ENCODE measurements around the gene TRNP1. TPM values are rescaled to one million over a fixed set of nuclear protein-coding genes. Genes with fewer than 3 reads are reported as not detected.

The TRNP1 gene
- polyA plus RNA-seq, 1 donor (not counting 4 experiments of a cell fraction or from before 2014, with no cell fraction given) = 164 TPM

DNA sequence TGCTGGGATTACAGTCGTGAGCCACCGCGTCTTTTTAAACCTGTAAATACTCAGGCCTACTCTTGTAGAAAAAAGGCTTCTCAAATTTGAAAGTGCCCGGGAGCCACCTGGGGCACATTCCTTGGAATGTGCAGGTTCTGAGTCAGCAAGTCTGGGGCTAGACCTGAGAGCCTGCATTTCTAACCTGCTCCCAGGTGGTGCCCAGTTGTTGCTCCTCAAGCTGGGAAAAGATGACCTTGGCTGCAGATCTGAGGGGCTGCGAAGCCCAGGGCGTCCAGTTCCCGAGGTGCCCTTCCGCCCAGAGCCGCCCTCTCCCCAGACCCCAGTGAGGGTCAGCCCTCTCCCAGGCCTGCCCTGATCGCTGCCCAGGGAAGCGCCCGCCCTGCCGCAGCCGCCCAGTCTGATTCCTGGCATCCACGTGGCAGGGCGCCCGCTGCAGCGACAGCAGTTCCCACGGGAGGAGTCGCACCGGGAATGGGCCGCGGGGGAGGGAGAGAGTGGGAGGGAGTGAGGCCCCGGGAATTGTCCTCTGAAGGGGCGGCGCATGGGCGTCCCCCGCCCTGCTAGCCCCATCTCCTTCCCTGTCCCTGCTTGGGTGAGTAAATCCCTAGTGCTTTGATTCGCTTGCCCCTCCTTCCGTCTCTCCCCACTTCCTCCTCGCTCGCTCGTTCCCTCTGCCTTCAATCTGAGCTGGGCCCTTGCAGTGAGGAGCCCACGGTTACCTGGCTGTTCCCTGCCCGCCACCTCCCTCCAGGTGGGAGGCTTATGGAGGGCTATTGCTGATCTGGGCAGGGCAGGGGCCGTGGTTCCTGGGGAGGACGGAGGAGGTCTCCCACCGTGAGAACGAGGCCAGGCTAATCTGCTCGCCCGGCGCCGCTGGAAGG is 38.0 kb downstream of the TRNP1 start:
- H3K9ac ChIP-seq (ENCODE audit: control insufficient read depth, extremely low read depth, insufficient read depth, low read length) = peak overlapping the region; percentile 81
- H3K4me3 ChIP-seq (ENCODE audit: control insufficient read depth in 2 of 3, extremely low read depth in 1 of 3, insufficient read depth in 2 of 3, low read depth in 1 of 3, low read length in 3 of 3) = peak overlapping the region; percentile 24 to 53 (median 50)
- dilution Hi-C loops (cut with MboI; ENCODE audit: extremely low pct_ligation_motif_present, low sequenced_read_pairs) = loop anchor here (25.0 kb wide), 1 partner anchor 256 kb away; no protein-coding TSS in a partner anchor
- no peaks in the 10 kb centered on the region for H3K9me3 ChIP-seq (ENCODE audit: control insufficient read depth, low read depth, low read length)
- no peaks in the 10 kb centered on the region for H4K20me1 ChIP-seq (ENCODE audit: control insufficient read depth, extremely low read depth, insufficient read depth, low read length)
- DNase-seq (ENCODE audit: low read depth, low spot score) (no peak), FAIRE-seq (peak; percentile 87)
- H3K36me3 ChIP-seq (ENCODE audit: control insufficient read depth in 2 of 2, extremely low read depth in 1 of 2, insufficient read depth in 2 of 2, low read length in 2 of 2) = no peaks in the 10 kb centered on the region
- peak overlapping the region; percentile 80 for H3K4me2 ChIP-seq (ENCODE audit: control insufficient read depth, extremely low read depth, insufficient read depth, low read depth, low read length)
- peak overlapping the region; percentile 82 for H3K27ac ChIP-seq (ENCODE audit: control insufficient read depth, insufficient read depth, low read length)
- H3K79me2 ChIP-seq (ENCODE audit: control insufficient read depth, insufficient read depth, low read length) = no peaks in the 10 kb centered on the region
- TF ChIP-seq EZH2 (IDR thresholded peaks at IDR 0.05; ENCODE audit: low read length) = no peak
- TF ChIP-seq, protein P1, sequence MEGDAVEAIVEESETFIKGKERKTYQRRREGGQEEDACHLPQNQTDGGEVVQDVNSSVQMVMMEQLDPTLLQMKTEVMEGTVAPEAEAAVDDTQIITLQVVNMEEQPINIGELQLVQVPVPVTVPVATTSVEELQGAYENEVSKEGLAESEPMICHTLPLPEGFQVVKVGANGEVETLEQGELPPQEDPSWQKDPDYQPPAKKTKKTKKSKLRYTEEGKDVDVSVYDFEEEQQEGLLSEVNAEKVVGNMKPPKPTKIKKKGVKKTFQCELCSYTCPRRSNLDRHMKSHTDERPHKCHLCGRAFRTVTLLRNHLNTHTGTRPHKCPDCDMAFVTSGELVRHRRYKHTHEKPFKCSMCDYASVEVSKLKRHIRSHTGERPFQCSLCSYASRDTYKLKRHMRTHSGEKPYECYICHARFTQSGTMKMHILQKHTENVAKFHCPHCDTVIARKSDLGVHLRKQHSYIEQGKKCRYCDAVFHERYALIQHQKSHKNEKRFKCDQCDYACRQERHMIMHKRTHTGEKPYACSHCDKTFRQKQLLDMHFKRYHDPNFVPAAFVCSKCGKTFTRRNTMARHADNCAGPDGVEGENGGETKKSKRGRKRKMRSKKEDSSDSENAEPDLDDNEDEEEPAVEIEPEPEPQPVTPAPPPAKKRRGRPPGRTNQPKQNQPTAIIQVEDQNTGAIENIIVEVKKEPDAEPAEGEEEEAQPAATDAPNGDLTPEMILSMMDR (optimal IDR thresholded peaks at IDR 0.05 in 1 of 3, IDR thresholded peaks at IDR 0.05 in 1 of 3, conservative IDR thresholded peaks at IDR 0.05 in 1 of 3; ENCODE audit: extremely low read depth in 1 of 3, insufficient read depth in 2 of 3, low read length in 3 of 3) = no peak
- peaks cover 32% of the 10 kb centered on the region for H3K4me1 ChIP-seq (ENCODE audit: control insufficient read depth, extremely low read depth, insufficient read depth, low read length)
- H3K9me1 ChIP-seq (ENCODE audit: control insufficient read depth, extremely low read depth, insufficient read depth, low read length) = no peaks in the 10 kb centered on the region
- no peaks in the 10 kb centered on the region for H3K27me3 ChIP-seq (ENCODE audit: control insufficient read depth, extremely low read depth, insufficient read depth, low read length)
- peak overlapping the region; percentile 85 for H2AFZ ChIP-seq (ENCODE audit: control insufficient read depth, low read length)

GRCh38 chr1:27032119-27032461 is 38.6 kb downstream of the TRNP1 start:
- DNase-seq (ENCODE audit: low read depth, low spot score) = no peak

More at GRCh38 chr1:27032119-27032461, 38.6 kb downstream of the TRNP1 start:
- Histone ChIP-seq H2AFZ (ENCODE audit: control insufficient read depth, low read length) (peak overlapping the region; percentile 85), H3K27ac (ENCODE audit: control insufficient read depth, insufficient read depth, low read length) (peak overlapping the region; percentile 82), H3K4me2 (ENCODE audit: control insufficient read depth, extremely low read depth, insufficient read depth, low read depth, low read length) (peak overlapping the region; percentile 80), H3K9me1 (ENCODE audit: control insufficient read depth, extremely low read depth, insufficient read depth, low read length) (no peaks in the 10 kb centered on the region), H3K9me3 (ENCODE audit: control insufficient read depth, low read depth, low read length) (no peaks in the 10 kb centered on the region), H4K20me1 (ENCODE audit: control insufficient read depth, extremely low read depth, insufficient read depth, low read length) (no peaks in the 10 kb centered on the region), H3K27me3 (ENCODE audit: control insufficient read depth, extremely low read depth, insufficient read depth, low read length) (no peaks in the 10 kb centered on the region), H3K9ac (ENCODE audit: control insufficient read depth, extremely low read depth, insufficient read depth, low read length) (peak overlapping the region; percentile 81), H3K36me3 (ENCODE audit: control insufficient read depth in 2 of 2, extremely low read depth in 1 of 2, insufficient read depth in 2 of 2, low read length in 2 of 2) (no peaks in the 10 kb centered on the region), H3K79me2 (ENCODE audit: control insufficient read depth, insufficient read depth, low read length) (no peaks in the 10 kb centered on the region), H3K4me1 (ENCODE audit: control insufficient read depth, extremely low read depth, insufficient read depth, low read length) (peaks cover 26% of the 10 kb centered on the region), H3K4me3 (ENCODE audit: control insufficient read depth in 2 of 3, extremely low read depth in 1 of 3, insufficient read depth in 2 of 3, low read depth in 1 of 3, low read length in 3 of 3) (peak overlapping the region in 2 of 3 experiments; percentile 50 to 53)
- TF ChIP-seq, protein P1 (optimal IDR thresholded peaks at IDR 0.05 in 1 of 3, IDR thresholded peaks at IDR 0.05 in 1 of 3, conservative IDR thresholded peaks at IDR 0.05 in 1 of 3; ENCODE audit: extremely low read depth in 1 of 3, insufficient read depth in 2 of 3, low read length in 3 of 3) = no peak
- TF ChIP-seq EZH2 (IDR thresholded peaks at IDR 0.05; ENCODE audit: low read length) = no peak
- FAIRE-seq = peak; percentile 32
- dilution Hi-C loops (cut with MboI; ENCODE audit: extremely low pct_ligation_motif_present, low sequenced_read_pairs) = loop anchor here (25.0 kb wide), 1 partner anchor 255 kb away; no protein-coding TSS in a partner anchor

Data from keratinocyte (primary cell).